A549 (cell line): ENCODE data around the gene SH2D4B. TPM values are rescaled to one million over a fixed set of nuclear protein-coding genes. Genes with fewer than 3 reads are reported as not detected.

Source experiments
- ATAC-seq, 2 experiments: fragments of 200-7000 bp in 1 of 2; fragments of >200 bp in 1 of 2; cut with Nextera tagmentation in 1 of 2; cut with Tn5 transposase in 1 of 2; 3 replicates each; pipeline versions ENCODE4 v1.8.0 to v1.9.1; 2018 to 2020; ENCODE audit warnings: mild to moderate bottlenecking in 1 of 2, moderate library complexity in 1 of 2
- CTCF ChIA-PET: fragments of 300-600 bp; sonication (Branson Sonifier 250); formaldehyde crosslinking; extraction: SDS; loops from one replicate; lab custom pipeline; 2021; ENCODE audit warnings: antibody characterized with exemption, inconsistent platforms; lab: Yijun Ruan, JAX
- POLR2A ChIA-PET: fragments of 350-600 bp; formaldehyde crosslinking; extraction: SDS; loops from one replicate; lab custom pipeline; 2021; ENCODE audit warnings: antibody characterized with exemption, inconsistent platforms; lab: Yijun Ruan, JAX
- DNase-seq, 2 experiments: peaks; one replicate each; pipeline versions ENCODE4 v3.0.0 to v3.0.0-alpha.2; 2011 to 2016; ENCODE audit warnings: low read depth in 1 of 2, low spot score in 1 of 2
- FAIRE-seq: peaks from 2 replicates; lab custom pipeline; 2011; peaks lifted over from hg19 to GRCh38; lab: Jason Lieb, UNC
- H3K27ac ChIP-seq, 2 experiments: fragments of >200 bp; sonication (Bioruptor Twin); formaldehyde crosslinking; 3 replicates each; pipeline ENCODE4 v1.5.1; 2016 to 2017
- H3K4me1 ChIP-seq: fragments of >200 bp; sonication (Bioruptor Twin); formaldehyde crosslinking; 3 replicates; pipeline ENCODE4 v1.6.1; 2016
- H3K4me2 ChIP-seq: fragments of >200 bp; sonication (Bioruptor Twin); formaldehyde crosslinking; 3 replicates; pipeline ENCODE4 v1.6.1; 2016
- H3K4me3 ChIP-seq: fragments of >200 bp; sonication (Bioruptor Twin); formaldehyde crosslinking; 3 replicates; pipeline ENCODE4 v1.5.1; 2016
- H3K9me3 ChIP-seq: fragments of >200 bp; sonication (Bioruptor Twin); formaldehyde crosslinking; 3 replicates; pipeline ENCODE4 v1.6.1; 2016
- BHLHE40 ChIP-seq: IDR thresholded peaks from 2 replicates; pipeline ENCODE4 v1.6.1; 2012; ENCODE audit warnings: low read depth, low read length, inconsistent platforms
- CBX2 ChIP-seq: fragments of 200-600 bp; sonication (generic); IDR thresholded peaks from 2 replicates; pipeline ENCODE4 v1.6.1; 2016; ENCODE audit warnings: low read depth, mild to moderate bottlenecking, borderline replicate concordance
- CEBPB ChIP-seq, 2 experiments: fragments of >200 bp in 1 of 2; sonication (Bioruptor Twin) in 1 of 2; formaldehyde crosslinking in 1 of 2; IDR thresholded peaks; 2 replicates each; pipeline ENCODE4 v1.6.1; 2012 to 2016
- CHD2 ChIP-seq: fragments of 150-350 bp; IDR thresholded peaks from 2 replicates; pipeline ENCODE4 v1.6.1; 2014; ENCODE audit warnings: low read length; ENCODE audit not compliant: partially characterized antibody
- CHD4 ChIP-seq: fragments of 200-600 bp; sonication (generic); IDR thresholded peaks from 2 replicates; pipeline ENCODE4 v1.6.1; 2016; ENCODE audit warnings: antibody characterized with exemption, mild to moderate bottlenecking, borderline replicate concordance
- EHF ChIP-seq: fragments of 250-450 bp; sonication (Bioruptor Pico); IDR thresholded peaks from 2 replicates; pipeline ENCODE4 v1.5.0; 2020; ENCODE audit warnings: mild to moderate bottlenecking
- ESRRA ChIP-seq: fragments of 150-350 bp; IDR thresholded peaks from 2 replicates; pipeline ENCODE4 v1.6.1; 2014; ENCODE audit warnings: mild to moderate bottlenecking, low read length, borderline replicate concordance
- FOSB ChIP-seq: fragments of 250-450 bp; sonication (Bioruptor Pico); IDR thresholded peaks from 2 replicates; pipeline ENCODE4 v1.5.0; 2020; ENCODE audit warnings: mild to moderate bottlenecking, moderate library complexity
- FOSL2 ChIP-seq, 2 experiments: fragments of 450-650 bp in 1 of 2; fragments of >200 bp in 1 of 2; sonication (Bioruptor Twin) in 1 of 2; formaldehyde crosslinking; IDR thresholded peaks; 2 replicates each; pipeline versions ENCODE4 v1.5.0 to v1.6.1; 2016 to 2020; ENCODE audit warnings: mild to moderate bottlenecking in 1 of 2, moderate library complexity in 1 of 2
- FOXS1 ChIP-seq: fragments of 250-450 bp; sonication (Bioruptor Pico); IDR thresholded peaks from 2 replicates; pipeline ENCODE4 v1.5.0; 2020; ENCODE audit warnings: mild to moderate bottlenecking, moderate library complexity
- HDAC2 ChIP-seq: fragments of 200-600 bp; sonication (generic); IDR thresholded peaks from 2 replicates; pipeline ENCODE4 v1.6.1; 2016
- HEYL ChIP-seq: fragments of 250-450 bp; sonication (Bioruptor Pico); IDR thresholded peaks from 2 replicates; pipeline ENCODE4 v1.8.0; 2021; ENCODE audit warnings: mild to moderate bottlenecking, moderate library complexity
- JUNB ChIP-seq: fragments of >200 bp; sonication (Bioruptor Twin); formaldehyde crosslinking; IDR thresholded peaks from 2 replicates; pipeline ENCODE4 v1.6.1; 2016
- KDM1A ChIP-seq: fragments of 200-600 bp; sonication (generic); IDR thresholded peaks from 2 replicates; pipeline ENCODE4 v1.6.1; 2016; ENCODE audit warnings: low read depth, mild to moderate bottlenecking
- MAZ ChIP-seq: fragments of 150-350 bp; IDR thresholded peaks from 2 replicates; pipeline ENCODE4 v1.6.1; 2014; ENCODE audit warnings: antibody characterized with exemption, low read depth, low read length, borderline replicate concordance
- MYC ChIP-seq: IDR thresholded peaks from 2 replicates; pipeline ENCODE4 v1.6.1; 2012; ENCODE audit warnings: mild to moderate bottlenecking, inconsistent platforms, low read length, improper control_type of control experiment, borderline replicate concordance
- NFE2L2 ChIP-seq: fragments of 150-350 bp; conservative IDR thresholded peaks from 2 replicates; pipeline ENCODE4 v1.6.1; 2014; ENCODE audit warnings: low read length
- RARB ChIP-seq: fragments of 250-450 bp; sonication (Bioruptor Pico); IDR thresholded peaks from 2 replicates; pipeline ENCODE4 v1.8.0; 2021; ENCODE audit warnings: mild to moderate bottlenecking, moderate library complexity
- RCOR1 ChIP-seq: fragments of 150-350 bp; IDR thresholded peaks from 2 replicates; pipeline ENCODE4 v1.6.1; 2014; ENCODE audit warnings: antibody characterized with exemption, low read length, low read depth
- ZC3H11A ChIP-seq: fragments of 450-650 bp; IDR thresholded peaks from 2 replicates; pipeline ENCODE4 v1.6.1; 2014; ENCODE audit warnings: antibody characterized with exemption, mild to moderate bottlenecking
- ZFP36 ChIP-seq: fragments of 450-650 bp; IDR thresholded peaks from 2 replicates; pipeline ENCODE4 v1.6.1; 2014; ENCODE audit warnings: borderline replicate concordance; ENCODE audit not compliant: partially characterized antibody
- ZNF302 ChIP-seq: fragments of 250-450 bp; sonication (Bioruptor Pico); IDR thresholded peaks from 2 replicates; pipeline ENCODE4 v1.9.0; 2021; ENCODE audit warnings: inconsistent platforms, mild to moderate bottlenecking, moderate library complexity
- ZSCAN20 ChIP-seq: fragments of 250-450 bp; sonication (Bioruptor Pico); IDR thresholded peaks from 2 replicates; pipeline ENCODE4 v1.8.0; 2022; ENCODE audit warnings: mild to moderate bottlenecking, moderate library complexity
- WGBS: methylation state at CpG from one replicate; pipeline ENCODE4 v1.1.6; 2017; ENCODE audit errors: missing lambda C conversion rate; 5-methylcytosine and 5-hydroxymethylcytosine counted together
- polyA plus RNA-seq, 4 experiments: library from polyadenylated mRNA; depleted of rRNA in 3 of 4; stranded (reverse); fragments of >200 nt; fragmentation: RNase III in 1 of 4; extraction: RNeasy Plus Mini Kit Qiagen cat#74134 plus additional on column Dnase treatment in 1 of 4; gene quantifications; 2 replicates in 3 of 4; 3 replicates in 1 of 4; pipeline ENCODE4 v1.2.3, GENCODE V29; 2011 to 2017
- TF ChIP-seq, protein P1 (sequence below): fragments of >200 bp; sonication (Bioruptor Twin); formaldehyde crosslinking; IDR thresholded peaks from 3 replicates; pipeline ENCODE4 v1.6.1; 2016
- TF ChIP-seq, protein P2 (sequence below): fragments of 250-450 bp; sonication (Bioruptor Pico); IDR thresholded peaks from 2 replicates; pipeline ENCODE4 v1.5.0; 2020; ENCODE audit warnings: low read depth, mild to moderate bottlenecking, moderate library complexity
- TF ChIP-seq, protein P3 (sequence below): fragments of 150-350 bp; IDR thresholded peaks from 2 replicates; pipeline ENCODE4 v1.6.1; 2014; ENCODE audit warnings: low read depth, mild to moderate bottlenecking, low read length
- TF ChIP-seq, protein P4 (sequence below): fragments of >200 bp; sonication (Bioruptor Twin); formaldehyde crosslinking; IDR thresholded peaks from 3 replicates; pipeline ENCODE4 v1.5.1; 2016
- TF ChIP-seq, protein P5 (sequence below): IDR thresholded peaks from 2 replicates; pipeline ENCODE4 v1.6.1; 2012

SH2D4B gene
- polyA plus RNA-seq, 2 of the 4 experiments (the other 2 are of a cell fraction): 0.01 to 0.12 TPM

DNA sequence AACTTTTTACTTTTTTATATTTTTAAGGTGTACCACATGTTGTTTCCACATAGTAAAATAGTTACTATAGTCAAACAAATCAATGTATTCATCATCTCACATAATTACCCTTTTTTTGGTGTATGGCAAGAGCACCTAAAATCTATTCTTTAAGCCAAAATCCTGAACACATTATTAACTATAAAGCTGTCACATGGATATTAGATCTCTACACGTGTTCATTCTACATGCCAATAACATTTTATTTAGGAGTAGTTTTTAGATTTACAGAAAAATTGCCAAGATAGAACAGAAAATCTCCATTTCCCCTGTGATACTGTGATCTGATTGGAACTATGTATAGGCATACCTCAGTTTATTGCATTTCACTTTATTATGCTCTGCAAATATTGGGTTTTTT lies 137.1 kb downstream of the SH2D4B start:
- DNase-seq (no peak), FAIRE-seq (no peak), ATAC-seq (no peak)
- Histone ChIP-seq H3K27ac (no peak overlapping the region), H3K4me1 (no peaks in the 10 kb centered on the region), H3K9me3 (no peaks in the 10 kb centered on the region), H3K4me2 (no peak overlapping the region), H3K4me3 (no peak overlapping the region)
- CTCF ChIA-PET: interaction anchor here (0.7 to 7.0 kb wide), 5 partner anchors 8 to 273 kb away, joined by 3 to 60 read pairs (median 4); no protein-coding TSS in a partner anchor
- WGBS: 0% methylated on average over 1 of the region's 1 CpG
- POLR2A ChIA-PET: no interaction called here
- TF ChIP-seq CBX2 (no peak), CHD4 (no peak), NFE2L2 (no peak), CHD2 (no peak), KDM1A (no peak), MYC (no peak), ZC3H11A (no peak), FOSL2 (IDR thresholded peaks at IDR 0.05) (no peak), FOSL2 (CRISPR knock-in tag; IDR thresholded peaks at IDR 0.05) (no peak), JUNB (no peak), EHF (CRISPR knock-in tag) (no peak), ZSCAN20 (no peak), FOSB (CRISPR knock-in tag) (no peak), RCOR1 (no peak), ZFP36 (no peak), BHLHE40 (no peak)
- TF ChIP-seq, protein P1, sequence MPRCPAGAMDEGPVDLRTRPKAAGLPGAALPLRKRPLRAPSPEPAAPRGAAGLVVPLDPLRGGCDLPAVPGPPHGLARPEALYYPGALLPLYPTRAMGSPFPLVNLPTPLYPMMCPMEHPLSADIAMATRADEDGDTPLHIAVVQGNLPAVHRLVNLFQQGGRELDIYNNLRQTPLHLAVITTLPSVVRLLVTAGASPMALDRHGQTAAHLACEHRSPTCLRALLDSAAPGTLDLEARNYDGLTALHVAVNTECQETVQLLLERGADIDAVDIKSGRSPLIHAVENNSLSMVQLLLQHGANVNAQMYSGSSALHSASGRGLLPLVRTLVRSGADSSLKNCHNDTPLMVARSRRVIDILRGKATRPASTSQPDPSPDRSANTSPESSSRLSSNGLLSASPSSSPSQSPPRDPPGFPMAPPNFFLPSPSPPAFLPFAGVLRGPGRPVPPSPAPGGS: no peak
- TF ChIP-seq, protein P2, sequence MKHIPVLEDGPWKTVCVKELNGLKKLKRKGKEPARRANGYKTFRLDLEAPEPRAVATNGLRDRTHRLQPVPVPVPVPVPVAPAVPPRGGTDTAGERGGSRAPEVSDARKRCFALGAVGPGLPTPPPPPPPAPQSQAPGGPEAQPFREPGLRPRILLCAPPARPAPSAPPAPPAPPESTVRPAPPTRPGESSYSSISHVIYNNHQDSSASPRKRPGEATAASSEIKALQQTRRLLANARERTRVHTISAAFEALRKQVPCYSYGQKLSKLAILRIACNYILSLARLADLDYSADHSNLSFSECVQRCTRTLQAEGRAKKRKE (CRISPR knock-in tag): no peak
- TF ChIP-seq, protein P3, sequence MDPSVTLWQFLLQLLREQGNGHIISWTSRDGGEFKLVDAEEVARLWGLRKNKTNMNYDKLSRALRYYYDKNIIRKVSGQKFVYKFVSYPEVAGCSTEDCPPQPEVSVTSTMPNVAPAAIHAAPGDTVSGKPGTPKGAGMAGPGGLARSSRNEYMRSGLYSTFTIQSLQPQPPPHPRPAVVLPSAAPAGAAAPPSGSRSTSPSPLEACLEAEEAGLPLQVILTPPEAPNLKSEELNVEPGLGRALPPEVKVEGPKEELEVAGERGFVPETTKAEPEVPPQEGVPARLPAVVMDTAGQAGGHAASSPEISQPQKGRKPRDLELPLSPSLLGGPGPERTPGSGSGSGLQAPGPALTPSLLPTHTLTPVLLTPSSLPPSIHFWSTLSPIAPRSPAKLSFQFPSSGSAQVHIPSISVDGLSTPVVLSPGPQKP: no peak

DNA sequence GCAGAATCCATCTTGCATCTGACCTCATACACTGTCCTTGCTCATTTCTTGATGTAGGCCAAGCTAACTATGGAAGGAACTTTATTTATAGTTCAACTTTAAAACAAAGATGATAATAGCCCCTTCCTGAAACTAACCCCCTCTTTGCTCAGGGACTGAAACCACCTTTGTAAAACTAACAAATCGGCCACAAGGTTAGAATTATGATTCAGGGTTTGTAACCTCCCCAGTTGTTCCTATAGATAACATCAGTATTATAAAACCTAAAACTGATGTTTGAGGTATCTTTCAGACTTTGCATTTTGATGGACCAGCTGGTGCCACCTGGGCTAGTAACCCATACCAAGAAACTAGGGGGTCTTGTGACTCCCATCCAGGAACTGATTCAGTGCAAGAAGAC lies 143.4 kb downstream of the SH2D4B start:
- Histone ChIP-seq H3K4me1 (no peaks in the 10 kb centered on the region), H3K9me3 (no peaks in the 10 kb centered on the region), H3K4me2 (no peak overlapping the region), H3K4me3 (no peak overlapping the region), H3K27ac (no peak overlapping the region)
- WGBS: 16% methylated on average over 1 of the region's 1 CpG
- FAIRE-seq (no peak), ATAC-seq (no peak), DNase-seq (no peak)
- CTCF ChIA-PET: no interaction called here
- POLR2A ChIA-PET: no interaction called here
- TF ChIP-seq, protein P2 (CRISPR knock-in tag): no peak
- TF ChIP-seq MAZ (no peak), ZNF302 (no peak), RARB (no peak), RCOR1 (no peak), KDM1A (no peak), ZSCAN20 (no peak), HEYL (CRISPR knock-in tag) (no peak), CEBPB (IDR thresholded peaks at IDR 0.05) (no peak), ESRRA (no peak), FOSB (CRISPR knock-in tag) (no peak), HDAC2 (no peak), FOXS1 (CRISPR knock-in tag) (no peak)
- TF ChIP-seq, protein P4, sequence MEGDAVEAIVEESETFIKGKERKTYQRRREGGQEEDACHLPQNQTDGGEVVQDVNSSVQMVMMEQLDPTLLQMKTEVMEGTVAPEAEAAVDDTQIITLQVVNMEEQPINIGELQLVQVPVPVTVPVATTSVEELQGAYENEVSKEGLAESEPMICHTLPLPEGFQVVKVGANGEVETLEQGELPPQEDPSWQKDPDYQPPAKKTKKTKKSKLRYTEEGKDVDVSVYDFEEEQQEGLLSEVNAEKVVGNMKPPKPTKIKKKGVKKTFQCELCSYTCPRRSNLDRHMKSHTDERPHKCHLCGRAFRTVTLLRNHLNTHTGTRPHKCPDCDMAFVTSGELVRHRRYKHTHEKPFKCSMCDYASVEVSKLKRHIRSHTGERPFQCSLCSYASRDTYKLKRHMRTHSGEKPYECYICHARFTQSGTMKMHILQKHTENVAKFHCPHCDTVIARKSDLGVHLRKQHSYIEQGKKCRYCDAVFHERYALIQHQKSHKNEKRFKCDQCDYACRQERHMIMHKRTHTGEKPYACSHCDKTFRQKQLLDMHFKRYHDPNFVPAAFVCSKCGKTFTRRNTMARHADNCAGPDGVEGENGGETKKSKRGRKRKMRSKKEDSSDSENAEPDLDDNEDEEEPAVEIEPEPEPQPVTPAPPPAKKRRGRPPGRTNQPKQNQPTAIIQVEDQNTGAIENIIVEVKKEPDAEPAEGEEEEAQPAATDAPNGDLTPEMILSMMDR: no peak
- TF ChIP-seq, protein P5, sequence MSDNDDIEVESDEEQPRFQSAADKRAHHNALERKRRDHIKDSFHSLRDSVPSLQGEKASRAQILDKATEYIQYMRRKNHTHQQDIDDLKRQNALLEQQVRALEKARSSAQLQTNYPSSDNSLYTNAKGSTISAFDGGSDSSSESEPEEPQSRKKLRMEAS: no peak
